Activated CD8-positive, alpha-beta memory T cell treated with anti-CD3 and anti-CD28 coated beads, Interleukin-2, amount 50 U/mL, for 1 hour (primary cell): Measurements from ENCODE around the gene VPS8.
"Not testable (repeated sequence)": the region's sequence is repeated elsewhere in the genome, so short reads cannot be mapped to it uniquely, and the experiment has no call there.

Experiments used
- DNase-seq: peaks from one replicate; pipeline ENCODE4 v3.0.0-alpha.2; 2020; ENCODE audit errors: extremely low read depth

VPS8 gene

GRCh38 chr3:184872200-184872599 lies 60.2 kb downstream of the VPS8 start:
- no peak for DNase-seq

- no peak for DNase-seq
These were observed 61.2 kb downstream of the VPS8 start for GRCh38 chr3:184873141-184873540.

GRCh38 chr3:184874709-184875644 lies 63.0 kb downstream of the VPS8 start:
- DNase-seq, result no peak

GRCh38 chr3:184880276-184881019 lies 68.5 kb downstream of the VPS8 start:
- no peak for DNase-seq

- no peak for DNase-seq
These were observed 72.5 kb downstream of the VPS8 start for GRCh38 chr3:184884359-184885017.

GRCh38 chr3:184885112-184885511 lies 73.1 kb downstream of the VPS8 start:
- no peak for DNase-seq

GRCh38 chr3:184887574-184887973 lies 75.6 kb downstream of the VPS8 start:
- no peak for DNase-seq

GRCh38 chr3:184889312-184889904 lies 77.4 kb downstream of the VPS8 start:
- DNase-seq, result no peak

GRCh38 chr3:184894051-184894450 lies 82.1 kb downstream of the VPS8 start:
- no peak for DNase-seq

GRCh38 chr3:184895350-184895749 lies 83.4 kb downstream of the VPS8 start:
- no peak for DNase-seq

GRCh38 chr3:184896336-184896735 lies 84.4 kb downstream of the VPS8 start:
- no peak for DNase-seq

- no peak for DNase-seq
These were observed 88.1 kb downstream of the VPS8 start for GRCh38 chr3:184899953-184900595.

- DNase-seq, result not testable (repeated sequence)
These were observed 95.1 kb downstream of the VPS8 start for GRCh38 chr3:184907031-184907430.

- DNase-seq, result no peak
These were observed 96.0 kb downstream of the VPS8 start for GRCh38 chr3:184907681-184908649.

GRCh38 chr3:184908859-184909258 lies 96.9 kb downstream of the VPS8 start:
- no peak for DNase-seq

GRCh38 chr3:184910664-184911063 lies 98.7 kb downstream of the VPS8 start:
- DNase-seq, result no peak

GRCh38 chr3:184911570-184911969 lies 99.6 kb downstream of the VPS8 start:
- no peak for DNase-seq

- DNase-seq, result no peak
These were observed 100.2 kb downstream of the VPS8 start for GRCh38 chr3:184912163-184912562.

GRCh38 chr3:184914628-184915027 lies 102.7 kb downstream of the VPS8 start:
- DNase-seq, result no peak

- DNase-seq, result no peak
These were observed 106.8 kb downstream of the VPS8 start for GRCh38 chr3:184918750-184919149.
